Hematopoietic multipotent progenitor cell treated with erythropoietin and hydrocortisone succinate and interleukin-3 and kit ligand, for 4 days (in vitro differentiated cells): ENCODE measurements around the gene NKG7.

Experiments used
- DNase-seq: peaks from one replicate; pipeline ENCODE4 v3.0.0-alpha.2; 2015

The NKG7 gene

DNA sequence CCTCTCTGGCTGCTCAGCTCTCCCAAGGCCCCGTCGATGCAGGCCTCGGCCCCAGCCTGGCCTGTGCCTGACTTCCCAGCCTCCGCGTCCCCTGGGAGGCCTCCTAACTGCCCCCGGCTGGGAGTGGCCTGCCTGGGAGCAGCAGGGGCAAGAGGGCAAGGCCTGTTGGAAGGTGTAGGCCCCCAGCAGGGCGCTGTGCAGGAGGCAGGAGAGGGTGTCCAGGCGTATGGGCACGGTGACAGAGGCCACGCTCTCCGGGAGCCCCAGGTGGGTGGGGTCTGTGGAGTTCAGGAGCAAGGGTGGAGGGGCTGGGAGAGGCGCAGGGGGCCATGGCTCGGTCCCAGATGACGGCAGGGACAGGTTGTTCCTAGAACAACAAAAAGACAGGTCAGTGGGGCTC, 16.7 kb upstream of the NKG7 start:
- no peak for DNase-seq

DNA sequence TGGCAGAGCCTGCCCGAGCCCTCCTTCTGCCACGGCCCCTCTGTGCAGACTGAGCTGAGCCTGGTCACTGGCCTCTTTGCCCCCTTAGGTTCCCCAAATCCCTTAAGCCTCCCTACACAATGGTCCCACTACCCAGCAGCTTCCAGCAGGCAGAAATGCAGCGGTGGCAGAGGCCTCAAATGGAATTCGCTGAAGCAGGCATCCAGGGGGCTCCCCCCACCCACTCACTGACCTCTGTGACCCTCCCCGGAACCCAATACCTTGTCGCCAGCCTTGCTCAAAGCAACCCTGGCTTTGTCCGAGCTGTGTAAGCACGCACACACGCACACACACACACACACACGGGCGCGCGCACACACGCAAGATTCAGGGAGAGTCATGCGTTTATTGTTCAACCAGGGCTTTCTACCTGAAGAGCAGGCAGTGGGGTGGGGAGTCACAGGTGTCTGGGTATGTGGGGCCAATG, 15.5 kb upstream of the NKG7 start, which contains the start of gene LIM2:
Gene LIM2, minus strand, starts transcription at position 51 of the 466 bp plus-strand sequence. CDS start 531 bp downstream, outside the sequence.
- no peak for DNase-seq

DNA sequence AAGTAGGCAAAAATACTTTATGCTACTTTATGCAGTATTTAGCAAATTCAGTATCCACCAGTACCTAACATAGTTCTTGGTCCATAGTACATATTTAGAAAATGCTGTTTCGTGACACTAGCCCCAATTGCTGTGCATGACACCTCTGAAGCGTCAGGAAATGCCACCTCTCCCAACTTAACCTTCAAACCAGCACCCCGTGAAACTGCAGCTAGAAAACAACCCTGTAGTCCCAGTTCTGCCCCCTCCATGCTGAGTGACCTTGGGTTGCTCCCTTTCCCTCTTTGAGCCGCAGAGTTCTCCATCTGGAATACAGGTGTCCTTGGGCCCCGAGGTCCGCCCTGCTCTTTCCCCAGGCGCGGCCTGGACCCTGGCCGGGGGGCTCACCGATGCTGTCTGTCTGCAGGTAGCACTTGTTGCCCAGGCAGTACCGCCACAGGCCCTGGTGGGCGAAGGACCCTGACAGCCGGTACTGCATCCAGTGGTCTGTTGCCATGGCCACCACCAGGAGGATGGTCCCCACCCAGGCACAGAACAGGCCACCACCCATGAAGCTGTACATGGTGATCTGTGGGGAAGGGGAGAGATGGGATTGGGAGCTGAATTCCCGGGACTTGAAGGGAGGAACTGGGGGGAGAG, 14.5 kb upstream of the NKG7 start:
- DNase-seq: no peak

DNA sequence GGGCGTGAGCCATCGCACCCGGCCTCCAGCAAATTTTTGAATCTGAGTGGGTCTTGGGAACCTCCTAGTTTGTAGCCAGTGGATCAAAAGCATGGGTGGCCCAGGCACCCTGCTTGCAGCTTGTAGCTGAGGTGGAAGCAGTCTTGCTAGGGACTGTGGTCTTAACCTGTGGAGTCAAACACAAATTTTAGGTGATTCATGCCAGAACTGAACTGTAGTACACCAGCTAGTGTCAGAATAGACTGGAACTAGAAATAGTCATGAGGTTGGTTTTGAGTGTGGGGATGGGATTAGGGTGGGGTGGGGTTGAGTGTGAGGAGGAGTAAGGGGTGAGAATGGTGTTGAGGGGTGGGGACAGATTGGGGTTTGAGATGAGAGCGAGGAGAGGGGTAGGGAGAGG, 9.6 kb upstream of the NKG7 start:
- no peak for DNase-seq

DNA sequence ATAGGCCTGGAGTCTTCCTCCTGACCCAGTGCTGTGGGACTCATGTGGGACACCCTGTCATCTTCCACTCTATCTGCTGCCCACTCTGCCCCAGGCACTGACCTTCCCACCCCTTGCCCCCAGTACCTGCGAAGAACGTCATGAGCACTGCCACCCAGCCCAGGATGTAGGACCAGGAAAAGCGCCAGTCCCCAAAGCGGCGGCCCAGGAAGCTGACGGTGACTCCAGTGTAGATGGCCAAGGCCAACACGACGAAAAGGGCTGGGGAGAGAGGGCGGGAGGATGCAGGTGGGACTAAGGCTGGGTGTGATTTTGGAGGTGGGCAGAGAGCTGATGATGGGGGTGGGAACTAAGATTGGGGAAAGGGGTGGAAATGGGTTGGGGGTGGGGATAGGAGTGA, 7.9 kb upstream of the NKG7 start:
- no peak for DNase-seq

DNA sequence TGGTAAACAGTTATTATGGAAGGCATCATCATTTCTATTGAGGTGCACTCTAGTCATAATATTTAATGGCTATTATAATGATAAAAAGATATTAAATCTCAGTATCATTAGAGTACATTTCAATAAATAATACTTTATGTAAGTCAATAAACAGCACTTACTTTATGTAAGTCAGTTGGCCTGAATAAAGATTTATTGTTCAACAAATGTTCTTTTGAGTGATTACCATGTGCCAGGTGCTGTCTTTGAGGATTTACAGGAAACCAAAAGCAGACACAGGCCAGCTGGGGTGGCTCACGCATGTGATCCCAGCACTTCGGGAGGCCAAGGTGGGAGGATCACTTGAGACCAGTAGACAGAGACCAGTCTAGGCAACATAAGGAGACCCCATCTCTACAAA, 5.0 kb upstream of the NKG7 start:
- DNase-seq: no peak

DNA sequence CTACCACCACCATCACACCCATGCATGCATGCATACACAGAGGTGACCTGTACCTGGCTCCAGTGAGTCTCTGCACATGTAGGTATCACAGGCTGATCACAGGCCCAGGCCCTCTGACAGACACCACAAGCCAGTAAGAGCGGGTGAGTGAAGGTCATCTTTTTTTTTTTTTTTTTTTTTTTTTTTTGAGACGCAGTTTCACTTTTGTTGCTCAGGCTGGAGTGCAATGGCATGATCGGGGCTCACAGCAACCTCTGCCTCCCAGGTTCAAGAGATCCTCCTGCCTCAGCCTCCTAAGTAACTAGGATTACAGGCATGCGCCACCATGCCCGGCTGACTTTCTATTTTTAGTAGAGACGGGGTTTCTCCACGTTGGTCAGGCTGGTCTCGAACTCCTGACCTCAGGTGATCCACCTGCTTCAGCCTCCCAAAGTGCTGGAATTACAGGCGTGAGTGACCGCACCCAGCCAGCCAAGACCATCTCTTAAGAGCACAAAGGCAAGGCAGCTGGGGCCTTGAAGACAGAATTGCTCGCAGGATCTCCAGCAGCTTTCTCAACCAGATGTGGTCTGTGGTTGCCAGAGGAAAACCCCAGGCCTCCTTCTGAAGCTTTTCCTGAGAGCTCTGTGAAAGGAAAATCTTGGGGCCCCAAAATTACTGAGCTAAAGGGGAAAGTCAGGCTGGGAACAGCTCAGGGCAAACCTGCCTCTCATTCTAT, 3.2 kb upstream of the NKG7 start:
- DNase-seq: peak; percentile 67

DNA sequence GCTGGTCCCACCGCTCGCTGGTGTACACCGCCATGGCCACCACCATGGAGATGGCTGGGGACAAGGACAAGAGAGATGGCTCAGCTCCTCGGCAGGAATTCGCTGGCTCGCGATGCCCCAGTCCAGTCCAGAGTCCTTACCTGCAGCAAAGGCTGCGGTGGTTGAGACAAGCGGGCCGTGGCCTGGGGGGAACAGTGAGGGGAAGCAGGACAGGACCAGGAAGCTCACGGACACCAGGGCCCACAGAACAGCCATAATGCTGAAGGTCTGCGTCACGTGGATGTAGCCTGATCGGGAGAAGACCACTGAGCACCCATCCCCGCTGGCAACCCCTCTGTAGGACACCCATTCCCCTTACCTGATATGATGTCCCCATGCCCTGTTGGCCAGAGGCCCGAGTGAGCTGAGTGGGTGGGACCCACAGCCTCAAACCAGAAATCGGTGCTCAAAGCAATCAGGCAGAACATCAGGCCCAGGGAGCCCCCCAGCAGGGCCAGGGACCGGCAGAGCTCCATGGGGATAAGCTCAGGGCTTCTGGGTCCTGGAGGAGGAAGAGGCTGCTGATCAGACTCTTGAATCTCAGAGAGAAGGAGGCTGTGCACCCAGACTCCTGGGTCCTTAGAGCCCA, 319 bp downstream of the NKG7 start:
- DNase-seq: no peak

DNA sequence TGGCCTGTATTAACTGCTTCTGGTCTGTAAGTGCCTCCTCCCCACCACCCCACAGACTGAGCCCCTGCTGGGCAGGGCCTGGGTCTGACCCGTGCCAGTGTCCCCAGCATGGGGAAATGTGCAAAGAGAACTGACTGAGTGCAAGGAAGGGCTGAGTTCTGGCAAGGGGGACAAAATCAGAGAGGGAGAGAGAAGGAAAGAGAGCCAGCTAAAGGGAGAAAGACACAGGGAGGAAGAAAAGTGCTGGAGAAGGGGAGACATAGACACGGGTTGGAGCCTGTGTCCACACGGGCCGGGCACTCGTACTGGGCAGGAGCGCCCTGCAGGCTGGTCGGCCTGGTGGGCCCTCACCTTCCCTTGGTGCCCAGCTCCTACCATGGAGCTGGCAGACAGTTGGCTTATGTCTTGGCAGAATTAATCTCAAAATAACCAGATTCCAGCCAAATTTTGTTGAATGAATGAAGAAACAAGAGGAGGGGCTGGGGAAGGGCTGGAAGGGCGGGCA, 1.2 kb downstream of the NKG7 start:
- DNase-seq: no peak

DNA sequence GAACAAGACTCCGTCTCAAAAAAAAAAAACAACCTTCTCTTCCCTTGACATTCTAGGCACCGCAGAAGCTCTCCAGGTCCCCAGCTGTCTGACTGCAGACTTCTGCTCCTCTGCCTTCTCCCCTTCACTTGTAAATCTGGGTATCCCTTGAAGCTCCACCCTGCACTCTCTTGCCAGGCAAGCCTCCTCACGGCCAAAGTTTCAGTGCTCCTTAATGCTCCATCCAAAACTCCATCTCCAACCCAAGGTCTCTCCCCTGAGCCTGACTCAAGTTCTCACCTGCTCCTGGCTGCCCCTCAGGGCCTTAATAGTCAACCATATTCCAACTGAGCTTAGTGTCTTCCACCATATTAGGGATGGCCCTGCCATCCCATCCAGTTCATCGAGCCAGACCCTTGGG, 2.2 kb downstream of the NKG7 start:
- DNase-seq: no peak

DNA sequence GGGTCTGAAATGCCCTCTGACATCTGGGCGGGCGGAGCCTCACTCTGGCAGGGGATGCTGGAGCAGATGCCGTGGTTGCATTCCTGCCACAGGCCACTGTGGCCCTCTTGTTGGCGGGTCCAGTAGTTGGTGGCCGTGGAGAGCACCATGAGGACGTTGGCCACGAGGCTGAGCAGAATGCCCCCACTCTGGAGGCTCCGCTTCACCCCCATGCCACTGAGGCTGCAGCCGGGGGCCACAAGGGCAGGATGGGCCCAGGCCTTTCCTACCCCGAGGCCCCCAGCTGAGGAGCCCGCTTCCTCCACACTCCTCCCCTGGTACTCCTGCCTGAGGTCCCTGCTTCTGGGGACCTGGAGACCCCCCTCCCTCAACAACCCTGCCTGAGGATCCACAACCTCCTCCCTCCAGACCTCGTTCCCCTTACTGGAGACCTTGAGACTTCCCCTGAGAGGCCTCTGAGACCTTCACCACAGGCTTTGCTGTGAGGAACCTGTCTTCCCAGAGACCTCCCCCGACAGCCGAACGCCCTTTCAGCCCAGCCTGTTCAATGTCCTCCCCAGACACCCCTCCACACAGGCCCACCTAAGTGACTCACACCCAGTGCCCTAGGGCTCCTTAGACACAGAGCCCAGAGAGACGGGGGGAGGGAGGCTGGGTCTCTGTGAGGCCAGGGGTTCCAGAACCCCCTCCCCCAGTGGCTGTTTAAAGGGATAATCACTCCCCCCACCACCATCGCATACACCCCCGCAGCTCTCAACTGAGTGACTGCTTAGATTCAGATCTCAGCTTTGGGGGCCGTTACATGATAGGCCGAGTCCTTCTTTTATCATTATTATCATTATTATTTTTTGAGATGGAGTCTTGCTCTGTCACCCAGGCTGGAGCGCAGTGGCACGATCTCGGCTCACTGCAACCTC, 3.8 kb downstream of the NKG7 start, which contains the start of gene CLDND2:
Gene CLDND2, minus strand, starts transcription at position 638 of the 917 bp plus-strand sequence. Its CDS starts 426 bp downstream, at position 212.
- DNase-seq: peak; percentile 68

DNA sequence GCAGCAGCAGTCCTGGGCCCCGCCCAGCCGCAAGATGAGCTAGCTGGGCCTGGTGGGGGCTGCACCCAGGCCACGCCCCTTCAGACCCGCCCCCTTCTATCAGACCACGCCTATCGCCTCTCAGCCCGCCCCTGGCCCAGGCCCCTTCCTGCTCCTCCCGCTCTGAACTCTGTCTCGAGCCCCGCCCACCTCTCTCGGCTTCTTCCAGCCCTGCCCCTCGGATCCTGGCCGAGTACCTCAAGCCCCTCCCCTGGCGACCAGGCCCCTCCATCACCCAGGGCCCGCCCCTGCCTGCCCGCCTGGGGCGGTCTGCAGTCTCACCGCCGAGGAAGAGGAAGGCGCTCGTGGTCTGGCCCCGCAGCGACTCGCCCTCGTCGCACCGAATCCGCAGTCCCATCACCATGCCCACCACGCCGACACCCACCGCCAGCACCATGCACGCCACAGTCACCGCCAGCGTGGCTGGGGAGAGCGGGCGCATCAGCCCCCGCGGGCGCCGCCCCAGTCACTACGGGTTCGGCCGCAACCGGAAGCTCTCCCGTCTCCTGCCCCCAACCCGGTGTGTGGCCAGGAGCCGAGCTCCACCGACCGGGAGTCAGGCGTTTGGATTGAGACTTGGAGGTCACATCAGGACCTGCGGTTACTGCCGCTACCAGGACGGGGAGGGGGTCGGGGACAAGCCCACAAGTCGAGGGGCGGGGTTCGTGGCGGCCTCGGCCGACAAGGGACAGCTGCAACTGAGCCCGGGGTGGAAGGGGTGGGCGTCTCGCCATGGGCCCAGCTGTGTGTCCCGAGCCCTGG, 4.7 kb downstream of the NKG7 start:
- DNase-seq: peak; percentile 100

DNA sequence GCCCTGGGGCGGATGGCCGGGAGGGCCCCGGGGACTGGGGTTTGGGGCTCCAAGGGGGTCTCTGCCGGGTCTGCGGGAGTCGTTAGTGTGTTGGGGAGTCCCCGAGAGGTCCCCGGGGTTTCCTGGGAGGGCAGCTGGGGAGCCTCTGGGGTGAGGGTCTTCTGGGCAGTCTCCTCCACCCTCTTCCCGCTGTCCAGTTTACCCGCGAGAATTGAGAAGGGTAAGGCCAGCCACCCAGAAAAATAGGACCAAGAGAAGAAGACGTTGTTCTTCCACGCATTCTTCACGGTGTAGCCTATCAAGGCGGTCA, 5.2 kb downstream of the NKG7 start:
- DNase-seq: no peak

DNA sequence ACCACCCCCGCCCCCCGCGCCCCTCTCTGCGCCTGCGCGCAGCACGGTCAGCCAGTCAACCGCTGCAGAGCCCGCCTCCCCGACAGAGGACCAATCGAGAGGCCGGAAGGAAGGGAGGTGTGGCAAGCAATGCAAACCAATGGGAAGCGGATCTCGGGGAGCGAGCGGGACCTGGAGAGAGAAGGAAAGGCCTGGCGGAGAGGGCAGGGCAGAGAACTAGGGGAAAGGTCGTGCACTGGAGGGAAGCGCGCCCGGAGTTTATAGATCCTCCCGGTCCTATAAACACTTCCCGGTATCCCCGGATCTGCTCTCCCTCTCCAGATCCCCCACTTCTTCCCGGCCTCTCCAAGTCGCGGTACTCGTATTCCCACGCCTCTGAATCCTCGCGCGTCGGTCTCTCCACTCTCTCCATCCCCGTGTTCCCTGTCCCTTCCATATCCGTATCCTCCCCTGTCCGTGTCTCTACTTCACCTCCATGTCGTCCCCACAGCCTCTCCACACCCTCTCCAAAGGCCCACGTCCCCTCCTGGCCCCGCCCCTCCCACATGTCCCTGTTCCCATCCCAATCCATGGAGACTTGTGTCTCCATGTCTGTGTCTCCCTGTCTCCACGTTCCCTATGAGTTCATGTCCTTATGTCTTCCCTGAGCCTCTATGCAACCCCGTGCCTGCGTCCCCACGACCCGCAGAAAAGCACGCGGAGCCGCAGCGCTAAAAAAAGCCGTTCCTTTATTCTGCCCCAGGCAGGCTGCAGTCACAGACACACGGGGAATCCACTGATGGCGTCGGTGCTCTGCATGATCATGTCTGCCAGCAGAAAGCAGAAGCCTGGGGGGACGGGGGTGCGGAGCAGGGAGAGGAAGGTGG, 5.8 kb downstream of the NKG7 start:
- peak; percentile 100 for DNase-seq

DNA sequence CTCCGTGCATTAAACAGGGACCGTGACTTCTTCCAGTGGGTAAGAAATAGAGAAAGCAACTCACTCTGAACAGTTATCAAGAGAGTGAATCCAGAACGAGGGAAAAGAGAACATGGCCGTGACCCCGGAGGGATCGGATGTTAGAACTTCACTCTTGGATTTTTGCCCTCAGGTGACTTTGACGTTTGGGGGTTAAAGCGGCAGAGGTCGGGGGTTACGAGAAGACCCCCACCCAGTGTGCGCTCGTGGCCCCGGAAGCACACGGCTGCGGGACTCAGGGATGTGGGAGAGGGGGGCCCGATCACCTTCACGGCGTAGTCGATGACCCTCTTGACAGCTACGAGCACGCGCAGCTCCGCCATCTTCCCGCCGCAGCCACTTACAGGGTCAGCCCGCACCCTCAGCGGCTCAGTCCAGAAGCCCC, 6.5 kb downstream of the NKG7 start, which contains the start of gene ETFB:
Gene ETFB, minus strand, starts transcription at position 424 of the 424 bp plus-strand sequence. Its CDS starts 62 bp downstream, at position 362.
- DNase-seq: no peak

DNA sequence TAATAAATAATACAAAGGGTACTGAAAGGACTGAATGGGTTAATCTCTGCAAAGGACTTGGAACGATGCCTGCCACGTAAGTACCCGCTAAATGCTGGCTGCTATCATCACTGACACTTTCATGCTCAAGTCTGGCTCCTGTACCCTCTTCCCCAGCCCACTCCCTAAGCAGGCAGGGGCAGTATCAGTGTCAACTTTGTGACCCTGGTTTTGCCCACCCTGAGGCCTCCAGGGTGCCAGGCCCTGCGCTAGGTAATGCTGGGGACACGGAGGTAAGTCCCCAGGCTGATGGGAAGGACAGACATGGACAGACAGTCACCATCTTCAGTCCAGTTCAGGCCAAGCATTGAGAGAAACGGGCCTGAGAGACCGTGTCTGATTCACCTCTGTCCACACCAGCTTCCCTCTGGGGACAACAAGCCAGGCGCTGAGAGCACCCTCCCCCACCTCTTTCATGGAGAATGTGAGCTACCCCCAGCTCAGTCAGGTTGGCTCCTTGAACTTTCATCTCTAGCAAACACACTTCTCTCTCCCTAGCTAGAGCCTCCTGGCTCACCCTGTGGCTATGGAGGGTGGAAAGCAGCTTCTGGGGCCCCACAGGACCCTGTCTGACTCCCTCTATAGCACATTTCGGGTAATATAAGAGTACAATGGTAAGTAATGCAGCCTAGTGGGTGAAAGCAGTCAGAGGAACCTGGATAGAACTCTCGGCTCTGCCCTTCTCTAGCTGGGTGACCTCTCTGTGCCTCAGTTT, 7.1 kb downstream of the NKG7 start:
- DNase-seq: peak; percentile 65

DNA sequence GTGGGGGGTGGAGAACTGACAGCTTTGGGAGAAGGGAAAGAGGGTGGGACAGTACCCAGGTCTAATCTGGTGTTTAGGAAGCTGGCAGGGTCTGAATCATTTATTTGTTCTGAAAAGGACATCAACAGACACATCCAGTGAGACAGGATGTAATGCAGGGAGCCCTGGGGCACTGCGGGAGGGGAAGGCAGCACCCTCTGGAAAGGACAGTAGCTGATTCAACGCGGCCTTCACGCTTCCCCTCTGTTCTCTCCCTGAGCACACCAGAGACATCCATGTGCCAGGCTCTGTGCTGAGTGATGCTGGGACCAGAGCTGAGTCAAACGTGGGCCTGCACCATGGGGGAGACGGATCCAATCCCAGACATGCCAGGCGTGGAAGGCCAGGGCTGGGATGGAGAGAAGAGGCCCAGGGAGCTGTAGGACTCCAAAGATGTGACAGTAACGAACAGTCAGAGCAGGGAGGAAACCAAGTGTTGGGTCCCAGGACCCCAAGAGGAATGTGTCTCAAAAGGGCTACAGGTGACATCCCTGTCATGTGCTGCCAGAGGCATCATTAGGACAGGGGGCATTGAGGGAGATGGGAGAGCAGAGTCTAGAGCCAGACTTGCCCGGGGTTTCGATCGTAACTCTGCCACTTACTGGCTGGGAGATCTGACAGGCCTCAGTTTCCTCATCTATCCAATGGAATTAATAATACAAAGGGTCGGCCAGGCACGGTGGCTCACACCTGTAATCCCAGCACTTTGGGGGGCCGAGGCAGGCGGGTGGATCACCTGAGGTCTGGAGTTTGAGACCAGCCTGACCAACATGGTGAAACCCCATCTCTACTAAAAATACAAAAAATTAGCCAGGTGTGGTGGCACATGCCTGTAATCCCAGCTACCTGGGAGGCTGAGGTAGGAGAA, 8.0 kb downstream of the NKG7 start:
- DNase-seq: no peak

DNA sequence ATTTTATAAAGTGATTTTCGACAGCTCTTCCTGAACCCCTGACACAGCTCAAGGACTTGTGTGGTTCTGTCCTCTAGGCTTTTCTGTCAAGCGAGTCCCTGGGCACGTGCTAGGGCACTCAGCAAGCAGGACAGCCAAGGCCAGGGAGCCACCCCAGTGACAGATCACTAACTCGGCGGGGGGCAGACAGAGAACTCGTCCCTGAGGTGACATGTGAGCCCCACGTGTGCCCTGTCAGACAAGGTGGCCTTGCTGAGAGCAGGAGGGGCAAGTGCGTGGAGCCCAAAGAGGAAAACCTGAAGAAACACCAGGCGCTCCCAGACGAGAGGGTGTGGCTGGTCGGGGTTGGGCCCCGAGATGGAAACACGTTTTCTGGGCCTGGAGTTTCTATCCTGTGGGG, 11.2 kb downstream of the NKG7 start:
- no peak for DNase-seq

DNA sequence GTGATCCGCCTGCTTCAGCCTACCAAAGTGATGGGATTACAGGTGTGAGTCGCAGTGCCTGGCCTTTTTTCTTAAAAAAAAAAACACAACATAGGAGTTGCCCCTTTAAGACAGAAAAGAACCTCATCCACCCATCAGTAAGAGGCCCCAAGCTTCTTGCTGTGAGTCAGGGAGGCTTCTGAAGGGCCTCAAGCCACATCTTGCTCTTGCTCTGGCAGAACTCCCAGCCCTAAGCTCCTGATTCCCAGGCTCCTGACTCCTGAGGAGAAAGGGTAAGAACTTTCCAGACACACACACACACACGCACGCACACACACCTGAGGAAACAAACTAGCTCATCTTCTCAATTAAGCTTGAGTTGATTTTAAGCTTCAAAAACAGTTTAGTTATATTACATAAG, 13.2 kb downstream of the NKG7 start:
- no peak for DNase-seq
